Activated CD8-positive, alpha-beta memory T cell treated with anti-CD3 and anti-CD28 coated beads, Interleukin-2, amount 10 ng/mL, durations not matched to agents 7 days and 5 days (primary cell): ENCODE data around the gene AP1B1. TPM values are rescaled to one million over a fixed set of nuclear protein-coding genes. Genes with fewer than 3 reads are reported as not detected.
"Not testable (repeated sequence)": the region's sequence is repeated elsewhere in the genome, so short reads cannot be mapped to it uniquely, and the experiment has no call there.

Source experiments
- ATAC-seq: fragments of 150-1000 bp; cut with Tn5 transposase; one replicate; pipeline ENCODE4 v1.10.0; 2021; ENCODE audit warnings: moderate library complexity
- CTCF ChIA-PET: fragments of 350-600 bp; sonication (Branson Sonifier 250); formaldehyde crosslinking; loops from one replicate; lab custom pipeline; 2021; ENCODE audit warnings: antibody characterized with exemption; lab: Charles Lee
- DNase-seq: peaks from one replicate; pipeline ENCODE4 v3.0.0-alpha.2; 2020
- H3K27ac Mint-ChIP-seq: one replicate; pipeline ENCODE4 v1.8.0; 2021; ENCODE audit warnings: mild to moderate bottlenecking, mixed read lengths
- H3K27me3 Mint-ChIP-seq: one replicate; pipeline ENCODE4 v1.8.0; 2021; ENCODE audit warnings: mixed read lengths
- H3K36me3 Mint-ChIP-seq: one replicate; pipeline ENCODE4 v1.8.0; 2021; ENCODE audit warnings: mild to moderate bottlenecking, mixed read lengths
- H3K4me1 Mint-ChIP-seq: one replicate; pipeline ENCODE4 v1.8.0; 2021; ENCODE audit warnings: mixed read lengths
- H3K4me3 Mint-ChIP-seq: one replicate; pipeline ENCODE4 v1.8.0; 2021; ENCODE audit warnings: mild to moderate bottlenecking, moderate library complexity, mixed read lengths
- H3K9me3 Mint-ChIP-seq: one replicate; pipeline ENCODE4 v1.8.0; 2022; ENCODE audit warnings: low read depth, mixed read lengths
- total RNA-seq, 2 experiments: library from RNA; stranded (reverse); gene quantifications; one replicate each; pipeline ENCODE4 v1.2.3, GENCODE V29; 2021

Gene AP1B1
- total RNA-seq, result 10 to 100 TPM; 82.9 to 90.8 TPM

DNA sequence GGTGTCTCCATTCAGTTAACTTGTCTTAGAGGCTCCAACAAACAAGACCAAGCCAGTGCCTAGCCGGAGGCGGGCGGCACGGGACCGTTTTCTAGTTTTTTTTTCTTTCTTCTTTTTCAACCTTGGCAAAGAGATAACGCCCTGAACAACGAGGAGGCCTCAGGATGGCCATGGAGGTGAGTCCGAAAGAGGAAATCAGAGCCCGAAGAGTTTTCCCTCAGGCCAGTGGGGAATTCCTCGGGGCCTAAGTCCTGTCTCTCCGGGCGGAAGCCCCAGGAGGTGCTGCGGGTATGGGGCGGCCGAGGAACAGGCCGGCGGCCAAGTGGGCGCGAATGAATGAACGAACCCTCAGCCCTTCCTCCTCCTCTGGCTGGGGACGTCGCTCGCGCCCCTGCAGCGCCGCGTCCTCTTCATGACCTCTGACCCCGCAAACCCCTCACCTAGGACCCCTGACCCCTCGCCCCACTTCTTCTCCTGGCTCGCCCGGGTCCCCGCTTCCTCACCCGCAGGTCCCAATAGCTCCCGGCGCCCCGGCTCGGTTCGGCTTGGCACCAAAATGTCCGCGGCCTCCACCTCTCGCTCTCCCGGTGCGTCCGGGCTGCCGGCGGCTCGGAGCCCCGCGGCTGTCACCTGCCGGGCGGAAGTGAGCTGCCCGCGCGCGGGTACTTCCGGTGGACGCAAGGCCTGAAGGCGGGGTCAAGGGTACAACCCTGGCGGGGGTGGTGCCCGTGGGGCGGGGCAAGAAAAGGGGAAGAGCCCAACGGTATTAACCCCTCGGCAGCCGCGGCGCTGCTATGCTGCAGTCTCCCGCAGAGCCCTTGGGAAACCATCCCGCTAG lies at the start of gene AP1B1:
Gene AP1B1 (minus strand): TSS at position 650 of the 838 bp plus-strand sequence. CDS start 21,327 bp downstream, outside the sequence.
- peak within 1 kb of the TSS; percentile 90 for H3K27ac Mint-ChIP-seq
- ATAC-seq (peak; percentile 98), DNase-seq (peak; percentile 97)
- peaks cover 3% of the 10 kb centered on the region for H3K36me3 Mint-ChIP-seq
- CTCF ChIA-PET, result interaction anchor here (0.5 to 1.0 kb wide), 3 partner anchors 81 to 166 kb away, joined by 3 to 6 read pairs (median 3); partner anchors contain the start of gene THOC5
- peak within 1 kb of the TSS; percentile 89 for H3K4me3 Mint-ChIP-seq
- H3K9me3 Mint-ChIP-seq, result no peaks in the 10 kb centered on the region
- no peaks in the 10 kb centered on the region for H3K27me3 Mint-ChIP-seq
- peaks cover 39% of the 10 kb centered on the region for H3K4me1 Mint-ChIP-seq

DNA sequence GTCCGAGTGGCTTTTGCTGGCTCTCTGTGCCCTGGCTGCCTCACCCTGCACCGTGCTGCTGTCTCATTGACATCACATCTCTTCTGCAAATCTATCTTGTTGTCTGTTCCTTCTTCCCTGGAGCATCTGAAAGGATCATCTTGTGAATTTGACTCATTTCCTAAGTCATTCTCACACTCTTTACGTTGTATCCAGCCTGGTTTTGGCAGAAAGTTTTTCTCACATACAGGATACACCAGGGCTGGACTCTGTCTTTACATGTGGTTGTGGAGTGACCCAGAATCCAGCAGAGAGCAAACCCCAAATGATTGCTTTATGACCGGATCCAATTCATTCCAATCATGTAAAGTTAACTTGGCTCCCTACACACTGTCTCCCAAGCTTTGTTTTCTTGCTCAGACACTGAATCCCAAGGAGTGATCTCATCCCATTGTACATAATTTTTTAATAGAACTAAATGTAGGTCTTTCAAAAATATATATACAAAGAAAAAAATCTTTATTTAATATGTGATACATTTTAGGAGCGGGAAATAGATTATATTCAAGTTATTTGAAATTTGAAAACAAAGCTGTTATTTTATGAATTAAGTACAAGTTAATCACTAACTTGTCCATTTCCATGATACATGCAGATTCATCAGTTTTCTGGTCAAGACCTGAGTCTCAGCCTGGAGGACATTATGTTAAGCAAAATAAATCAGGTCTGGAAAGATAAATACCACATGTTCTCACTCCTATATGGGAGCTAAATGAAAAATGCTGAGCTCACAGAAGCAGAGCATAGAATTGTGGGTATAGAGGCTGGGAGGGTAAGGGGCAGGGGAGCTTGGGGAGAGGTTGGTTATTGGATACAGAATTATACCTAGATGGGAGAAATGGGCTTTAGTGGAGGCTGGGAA lies 47.1 kb upstream of the AP1B1 start:
- Mint-ChIP-seq H3K9me3 (no peaks in the 10 kb centered on the region), H3K27me3 (peaks cover 41% of the 10 kb centered on the region), H3K4me1 (no peaks in the 10 kb centered on the region), H3K36me3 (no peaks in the 10 kb centered on the region), H3K27ac (no peak overlapping the region), H3K4me3 (no peak overlapping the region)
- CTCF ChIA-PET, result no interaction called here
- no peak for DNase-seq
- no peak for ATAC-seq

DNA sequence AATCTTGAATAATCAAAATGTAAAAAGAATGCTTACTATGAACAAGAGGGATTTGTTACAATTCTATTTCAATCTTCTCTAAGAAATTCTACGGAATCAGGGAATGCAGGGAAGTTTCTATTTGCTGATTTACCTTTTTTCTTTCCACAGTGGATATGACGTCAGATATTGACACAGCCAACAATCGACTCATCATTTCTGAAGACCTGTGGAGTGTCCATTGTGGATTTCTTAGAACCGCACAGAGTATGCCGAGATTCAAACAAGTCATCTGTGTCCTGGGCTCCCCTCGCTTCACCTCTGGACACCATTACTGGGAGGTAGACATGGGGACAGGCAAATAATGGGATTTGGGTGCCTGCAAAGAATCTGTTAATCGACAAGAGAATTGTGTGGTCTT lies 45.9 kb upstream of the AP1B1 start:
- no peak for DNase-seq
- Mint-ChIP-seq H3K36me3 (no peaks in the 10 kb centered on the region), H3K4me3 (no peak overlapping the region), H3K27me3 (peaks cover 49% of the 10 kb centered on the region), H3K4me1 (no peaks in the 10 kb centered on the region), H3K9me3 (no peaks in the 10 kb centered on the region), H3K27ac (no peak overlapping the region)
- CTCF ChIA-PET, result no interaction called here
- no peak for ATAC-seq

DNA sequence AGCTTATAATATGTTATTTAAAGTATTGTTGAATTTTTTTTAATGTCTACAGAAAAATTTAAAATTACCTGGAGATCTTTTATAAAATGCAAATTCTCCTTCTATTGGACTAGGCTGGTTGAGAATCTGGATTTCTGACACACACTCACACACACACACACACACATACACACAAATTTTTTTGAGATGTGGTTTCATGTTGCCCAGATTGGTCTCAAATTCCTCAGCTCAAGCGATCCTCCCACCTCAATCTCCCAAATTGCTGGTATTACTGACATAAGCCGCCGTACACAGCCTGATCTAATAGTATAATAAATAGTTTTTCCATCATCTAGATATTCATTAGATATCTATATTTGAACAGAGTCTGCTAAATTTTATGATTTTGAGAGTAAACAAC lies 45.5 kb upstream of the AP1B1 start:
- Mint-ChIP-seq H3K4me1 (no peaks in the 10 kb centered on the region), H3K27me3 (peaks cover 53% of the 10 kb centered on the region), H3K4me3 (no peak overlapping the region), H3K9me3 (no peaks in the 10 kb centered on the region), H3K36me3 (no peaks in the 10 kb centered on the region), H3K27ac (no peak overlapping the region)
- CTCF ChIA-PET, result no interaction called here
- ATAC-seq (no peak), DNase-seq (no peak)

DNA sequence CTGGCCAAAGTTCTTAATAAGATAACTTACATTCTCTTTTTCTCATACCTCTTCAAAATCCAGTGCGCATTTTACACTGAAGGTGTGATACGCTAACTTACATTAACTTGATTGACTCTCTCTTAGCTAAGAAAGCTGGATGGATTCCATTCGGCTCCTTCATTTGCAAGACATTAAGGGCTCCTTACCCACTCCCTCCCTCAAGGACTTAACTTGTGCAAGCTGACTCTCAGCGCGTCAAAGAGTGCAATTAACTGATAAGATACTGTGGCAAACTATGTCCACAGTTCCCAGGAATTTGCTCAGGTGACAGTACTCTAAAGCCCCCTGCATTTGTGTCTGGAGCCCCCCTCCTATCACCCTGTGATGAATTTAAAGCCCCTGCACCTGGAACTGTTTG lies 43.6 kb upstream of the AP1B1 start:
- ATAC-seq, result no peak
- H3K9me3 Mint-ChIP-seq, result no peaks in the 10 kb centered on the region
- no peaks in the 10 kb centered on the region for H3K36me3 Mint-ChIP-seq
- H3K4me1 Mint-ChIP-seq, result no peaks in the 10 kb centered on the region
- CTCF ChIA-PET, result interaction anchor here (1.1 kb wide), 1 partner anchor 39 kb away, joined by 3 read pairs; no protein-coding TSS in a partner anchor
- peaks cover 56% of the 10 kb centered on the region for H3K27me3 Mint-ChIP-seq
- H3K27ac Mint-ChIP-seq, result no peak overlapping the region
- no peak for DNase-seq
- no peak overlapping the region for H3K4me3 Mint-ChIP-seq

DNA sequence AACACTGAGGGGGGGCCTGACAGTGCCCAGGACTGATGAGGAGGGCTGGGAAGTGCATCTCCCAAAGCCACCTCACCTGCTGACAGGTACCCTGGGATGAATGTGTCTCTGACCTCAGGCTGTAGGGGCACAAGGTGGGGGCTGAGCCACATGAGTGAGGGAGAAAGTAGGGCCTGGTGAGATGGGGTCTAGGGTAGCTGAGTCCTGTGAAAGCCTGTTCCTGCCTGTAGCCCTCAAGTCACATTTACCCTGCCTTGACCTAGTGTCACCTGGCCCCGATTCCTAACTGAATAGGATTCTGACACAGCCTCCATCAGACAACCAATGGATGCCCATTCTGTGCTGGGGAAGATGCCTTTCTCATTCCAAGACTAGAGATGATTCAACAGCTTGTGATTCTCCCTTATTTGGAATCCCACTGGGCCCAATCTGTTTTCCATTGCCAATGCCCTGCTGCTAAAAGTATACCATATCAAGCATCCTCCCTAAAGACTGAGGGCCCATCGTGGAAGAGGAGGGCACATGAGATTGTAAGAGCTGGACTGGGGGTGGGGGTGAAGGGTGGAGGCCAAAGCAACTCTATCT lies 38.9 kb upstream of the AP1B1 start:
- H3K4me3 Mint-ChIP-seq, result no peak overlapping the region
- H3K27me3 Mint-ChIP-seq, result peaks cover 37% of the 10 kb centered on the region
- H3K9me3 Mint-ChIP-seq, result no peaks in the 10 kb centered on the region
- CTCF ChIA-PET, result interaction anchor here (0.9 kb wide), 1 partner anchor 44 kb away, joined by 4 read pairs; no protein-coding TSS in a partner anchor
- no peaks in the 10 kb centered on the region for H3K36me3 Mint-ChIP-seq
- H3K4me1 Mint-ChIP-seq, result no peaks in the 10 kb centered on the region
- no peak for ATAC-seq
- no peak for DNase-seq
- no peak overlapping the region for H3K27ac Mint-ChIP-seq

DNA sequence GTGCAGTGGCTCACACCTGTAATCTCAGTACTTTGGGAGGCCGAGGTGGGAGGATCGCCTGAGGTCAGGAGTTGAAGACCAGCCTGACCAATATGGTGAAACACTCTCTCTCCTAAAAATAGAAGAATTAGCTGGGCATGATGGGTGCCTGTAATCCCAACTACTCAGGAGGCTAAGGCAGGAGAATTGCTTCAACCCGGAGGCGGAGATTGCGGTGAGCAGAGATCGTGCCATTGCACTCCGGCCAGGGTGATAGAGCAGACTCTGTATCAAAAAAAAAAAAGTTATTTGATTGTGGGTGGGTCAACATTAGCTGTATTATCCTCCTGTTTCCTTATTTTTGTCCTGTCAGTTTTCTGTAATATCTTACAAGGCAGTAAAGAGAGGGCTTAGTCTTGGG lies 38.1 kb upstream of the AP1B1 start:
- no peaks in the 10 kb centered on the region for H3K4me1 Mint-ChIP-seq
- H3K27ac Mint-ChIP-seq, result no peak overlapping the region
- H3K4me3 Mint-ChIP-seq, result no peak overlapping the region
- H3K9me3 Mint-ChIP-seq, result no peaks in the 10 kb centered on the region
- ATAC-seq, result no peak
- DNase-seq, result no peak
- peaks cover 32% of the 10 kb centered on the region for H3K27me3 Mint-ChIP-seq
- H3K36me3 Mint-ChIP-seq, result no peaks in the 10 kb centered on the region
- CTCF ChIA-PET, result no interaction called here

DNA sequence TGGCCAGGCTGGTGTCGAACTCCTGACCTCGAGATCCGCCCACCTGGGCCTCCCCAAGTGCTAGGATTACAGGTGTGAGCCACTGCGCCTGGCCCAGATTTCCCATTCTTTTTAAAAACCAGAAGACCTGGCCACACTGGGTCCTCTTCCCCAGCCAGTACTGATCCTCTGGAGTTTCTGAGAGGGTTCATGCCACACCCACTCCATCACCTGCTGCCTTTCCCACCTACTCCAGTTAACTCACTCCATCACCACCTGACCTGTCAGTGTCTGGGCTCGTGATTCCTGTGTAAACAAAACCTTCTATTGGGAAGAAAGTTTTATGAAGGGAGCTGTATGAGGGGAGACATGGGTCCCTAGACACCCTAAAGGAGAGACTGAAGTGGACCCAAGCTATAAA lies 30.3 kb upstream of the AP1B1 start:
- ATAC-seq, H3K9me3 Mint-ChIP-seq, H3K27me3 Mint-ChIP-seq, CTCF ChIA-PET, H3K27ac Mint-ChIP-seq, H3K36me3 Mint-ChIP-seq, H3K4me3 Mint-ChIP-seq, DNase-seq: not testable (repeated sequence)
- H3K4me1 Mint-ChIP-seq, result peaks cover 24% of the 10 kb centered on the region

DNA sequence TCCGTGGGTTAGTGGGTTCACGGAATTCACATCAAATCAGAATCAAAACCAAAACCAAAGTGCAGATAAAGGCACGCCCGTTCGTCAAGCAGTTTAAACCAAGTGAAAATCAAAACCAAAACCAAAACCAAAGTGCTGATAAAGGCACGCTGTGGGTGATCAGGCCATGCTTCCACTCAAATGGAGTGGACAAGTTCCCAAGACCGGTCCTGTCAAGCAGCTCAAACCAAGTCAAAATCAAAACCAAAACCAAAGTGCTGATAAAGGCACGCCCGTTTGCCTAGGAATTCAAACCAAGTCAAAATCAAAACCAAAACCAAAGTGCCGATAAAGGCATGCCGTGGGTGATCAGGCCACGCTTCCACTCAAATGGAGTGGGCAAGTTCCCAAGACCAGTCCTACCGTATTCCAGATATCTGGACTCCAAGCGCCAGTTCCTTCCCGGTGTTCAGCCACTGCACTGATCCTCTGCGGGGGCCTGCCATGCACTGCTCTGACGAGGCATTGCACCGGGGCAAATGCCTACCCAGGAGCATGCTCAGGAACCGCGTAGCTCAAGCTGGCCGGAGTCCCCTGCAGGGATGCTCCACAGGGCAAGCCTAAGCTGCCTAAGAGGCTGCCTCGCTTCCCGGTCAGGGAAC lies 26.7 kb upstream of the AP1B1 start:
- H3K9me3 Mint-ChIP-seq, H3K27me3 Mint-ChIP-seq, H3K36me3 Mint-ChIP-seq, CTCF ChIA-PET: not testable (repeated sequence)
- peak overlapping the region; percentile 89 for H3K4me3 Mint-ChIP-seq
- peak; percentile 85 for ATAC-seq
- peaks cover 41% of the 10 kb centered on the region for H3K4me1 Mint-ChIP-seq
- peak; percentile 84 for DNase-seq
- peak overlapping the region; percentile 99 for H3K27ac Mint-ChIP-seq

DNA sequence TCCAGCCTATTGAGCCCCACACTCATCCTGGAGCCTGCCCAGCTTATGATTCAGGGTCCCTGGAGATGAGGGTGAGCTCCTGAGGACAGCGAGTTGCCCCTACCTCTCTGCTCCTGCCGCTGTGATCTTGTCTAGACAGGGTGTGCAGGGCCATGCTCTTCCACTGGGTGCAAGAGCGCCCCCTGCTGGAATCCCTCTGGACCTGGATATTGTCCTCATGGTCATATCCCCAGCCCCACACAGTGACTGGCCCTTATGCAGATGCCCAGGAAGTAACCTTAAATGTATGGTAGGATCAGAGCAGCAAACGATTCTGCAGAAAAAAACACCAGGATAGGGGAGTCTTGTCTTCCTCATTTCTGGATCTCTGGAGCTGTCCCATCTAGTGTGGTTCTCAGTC lies 24.4 kb upstream of the AP1B1 start:
- not testable (repeated sequence) for H3K36me3 Mint-ChIP-seq, H3K9me3 Mint-ChIP-seq, H3K4me3 Mint-ChIP-seq, H3K27me3 Mint-ChIP-seq, H3K27ac Mint-ChIP-seq
- ATAC-seq, result peak; percentile 79
- CTCF ChIA-PET, result interaction anchor here (0.6 to 0.7 kb wide), 2 partner anchors 15 to 17 kb away, joined by 3 read pairs; no protein-coding TSS in a partner anchor
- H3K4me1 Mint-ChIP-seq, result peaks cover 46% of the 10 kb centered on the region
- peak; percentile 49 for DNase-seq

DNA sequence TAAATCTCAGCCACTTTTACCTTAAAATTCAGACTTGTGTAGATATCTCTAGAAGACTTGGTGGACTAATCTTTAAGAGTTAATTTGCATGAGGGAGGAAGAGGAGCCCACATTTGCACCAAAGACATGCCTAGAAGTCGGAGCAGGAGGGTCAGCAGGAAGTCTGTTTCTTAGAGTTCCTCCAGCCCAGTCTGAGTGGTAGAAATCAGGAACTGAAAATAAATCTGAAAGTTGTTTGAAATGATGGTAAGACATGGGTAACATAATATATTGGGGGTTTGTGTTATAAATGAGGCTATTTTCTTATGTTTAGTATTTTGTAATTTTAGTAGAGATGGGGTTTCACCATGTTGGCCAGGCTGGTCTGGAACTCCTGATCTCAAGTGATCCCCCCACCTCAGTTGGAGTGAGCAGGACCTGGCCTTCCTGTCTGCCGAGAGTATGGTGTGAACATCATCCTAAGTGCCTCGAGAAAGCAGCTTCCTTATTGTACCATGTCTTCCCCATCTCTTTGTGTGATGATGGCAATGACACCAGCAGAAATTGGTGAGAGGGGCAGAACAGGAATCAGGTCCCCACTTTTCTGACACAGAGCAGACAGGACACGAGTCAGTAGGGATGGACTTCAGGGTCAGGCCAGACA lies 23.3 kb upstream of the AP1B1 start:
- not testable (repeated sequence) for ATAC-seq
- CTCF ChIA-PET, result interaction anchor here (0.7 to 1.6 kb wide), 2 partner anchors 16 kb away, joined by 3 to 4 read pairs; no protein-coding TSS in a partner anchor

DNA sequence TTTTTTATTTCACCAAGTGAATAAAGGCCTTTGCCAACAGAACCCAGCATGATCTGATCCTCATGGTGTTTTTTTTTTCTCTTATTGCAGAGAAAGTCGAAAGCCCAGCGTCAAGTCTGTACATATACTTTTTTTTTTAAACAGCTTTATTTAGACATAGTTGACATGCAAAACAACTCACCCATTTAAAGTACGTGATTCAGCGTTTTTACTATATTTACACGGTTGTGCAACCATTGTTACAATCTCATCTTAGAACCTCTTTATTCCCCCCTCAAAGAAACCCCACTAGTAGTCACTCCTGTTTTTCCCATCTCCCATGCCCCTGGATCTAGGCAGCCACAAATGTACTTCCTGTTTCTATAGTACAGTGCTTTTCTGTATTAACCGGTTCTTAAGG lies 20.6 kb upstream of the AP1B1 start:
- peaks cover 26% of the 10 kb centered on the region for H3K4me1 Mint-ChIP-seq
- H3K27ac Mint-ChIP-seq, result no peak overlapping the region
- H3K9me3 Mint-ChIP-seq, result no peaks in the 10 kb centered on the region
- H3K27me3 Mint-ChIP-seq, result peaks cover 2% of the 10 kb centered on the region
- no peaks in the 10 kb centered on the region for H3K36me3 Mint-ChIP-seq
- no peak for ATAC-seq
- CTCF ChIA-PET, result no interaction called here
- no peak for DNase-seq
- no peak overlapping the region for H3K4me3 Mint-ChIP-seq

More for the DNA sequence above, 23.3 kb upstream of the AP1B1 start:
- not testable (repeated sequence) for H3K4me3 Mint-ChIP-seq, H3K36me3 Mint-ChIP-seq, H3K9me3 Mint-ChIP-seq, H3K27me3 Mint-ChIP-seq, DNase-seq
- H3K4me1 Mint-ChIP-seq, result peaks cover 48% of the 10 kb centered on the region
- peak overlapping the region; percentile 29 for H3K27ac Mint-ChIP-seq
